Measurements from ENCODE around the gene CIC.

DNA sequence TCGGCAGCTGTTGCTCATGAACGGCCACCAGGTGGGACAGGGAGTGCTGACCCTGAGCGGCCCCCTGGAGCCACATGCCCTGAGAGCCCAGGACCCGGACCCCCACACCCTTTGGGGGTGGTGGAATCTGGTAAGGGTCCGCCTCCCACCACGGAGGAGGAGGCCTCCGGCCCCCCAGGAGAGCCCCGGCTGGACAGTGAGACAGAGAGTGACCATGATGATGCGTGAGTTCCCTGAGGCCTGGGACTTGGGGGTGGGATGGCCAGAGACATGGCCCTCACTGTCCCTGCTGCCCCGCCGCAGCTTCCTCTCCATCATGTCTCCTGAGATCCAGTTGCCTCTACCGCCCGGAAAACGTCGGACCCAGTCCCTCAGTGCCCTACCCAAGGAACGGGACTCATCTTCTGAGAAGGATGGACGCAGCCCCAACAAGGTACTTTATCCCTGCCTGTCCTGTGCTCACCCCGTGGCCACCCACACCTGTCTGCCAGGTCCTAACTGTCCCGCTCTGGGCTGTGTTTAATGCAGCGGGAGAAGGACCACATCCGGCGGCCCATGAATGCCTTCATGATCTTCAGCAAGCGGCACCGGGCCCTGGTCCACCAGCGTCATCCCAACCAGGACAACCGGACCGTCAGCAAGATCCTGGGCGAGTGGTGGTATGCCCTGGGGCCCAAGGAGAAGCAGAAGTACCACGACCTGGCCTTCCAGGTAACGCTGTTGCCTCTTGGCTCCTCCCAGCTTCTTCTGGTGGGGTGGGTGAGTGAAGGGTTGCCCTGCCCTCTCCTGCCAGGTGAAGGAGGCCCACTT, 18.2 kb downstream of the CIC start:
- TF ChIP-seq, protein P1, sequence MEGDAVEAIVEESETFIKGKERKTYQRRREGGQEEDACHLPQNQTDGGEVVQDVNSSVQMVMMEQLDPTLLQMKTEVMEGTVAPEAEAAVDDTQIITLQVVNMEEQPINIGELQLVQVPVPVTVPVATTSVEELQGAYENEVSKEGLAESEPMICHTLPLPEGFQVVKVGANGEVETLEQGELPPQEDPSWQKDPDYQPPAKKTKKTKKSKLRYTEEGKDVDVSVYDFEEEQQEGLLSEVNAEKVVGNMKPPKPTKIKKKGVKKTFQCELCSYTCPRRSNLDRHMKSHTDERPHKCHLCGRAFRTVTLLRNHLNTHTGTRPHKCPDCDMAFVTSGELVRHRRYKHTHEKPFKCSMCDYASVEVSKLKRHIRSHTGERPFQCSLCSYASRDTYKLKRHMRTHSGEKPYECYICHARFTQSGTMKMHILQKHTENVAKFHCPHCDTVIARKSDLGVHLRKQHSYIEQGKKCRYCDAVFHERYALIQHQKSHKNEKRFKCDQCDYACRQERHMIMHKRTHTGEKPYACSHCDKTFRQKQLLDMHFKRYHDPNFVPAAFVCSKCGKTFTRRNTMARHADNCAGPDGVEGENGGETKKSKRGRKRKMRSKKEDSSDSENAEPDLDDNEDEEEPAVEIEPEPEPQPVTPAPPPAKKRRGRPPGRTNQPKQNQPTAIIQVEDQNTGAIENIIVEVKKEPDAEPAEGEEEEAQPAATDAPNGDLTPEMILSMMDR (IDR thresholded peaks at IDR 0.05): no peak
- TF ChIP-seq EP300 (IDR thresholded peaks at IDR 0.05): no peak
- no peak for TF ChIP-seq POLR2AphosphoS5 (IDR thresholded peaks at IDR 0.05)

All from suprapubic skin (tissue), 4 donors.